ENCODE measurements around the gene BIRC3.

DNA sequence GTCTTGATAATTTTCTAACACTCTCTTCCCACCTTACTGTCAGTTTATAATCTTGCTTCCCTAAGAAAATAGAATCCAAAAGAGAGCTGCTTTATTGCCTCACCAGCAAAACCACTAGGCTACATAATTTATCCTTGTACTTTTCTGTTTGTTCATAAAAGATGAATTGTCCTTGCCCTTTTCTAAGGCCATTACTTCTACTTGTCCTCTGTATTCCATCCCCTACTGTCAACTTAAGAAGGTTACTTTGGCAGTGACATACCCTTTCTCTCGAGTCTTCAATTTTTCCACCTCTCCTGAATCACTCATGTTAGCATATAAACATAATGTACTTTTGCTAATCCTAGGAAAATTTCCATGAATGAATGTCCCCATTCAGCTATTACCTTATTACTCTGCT, 47.7 kb downstream of the BIRC3 start:
- TF ChIP-seq, protein P1, sequence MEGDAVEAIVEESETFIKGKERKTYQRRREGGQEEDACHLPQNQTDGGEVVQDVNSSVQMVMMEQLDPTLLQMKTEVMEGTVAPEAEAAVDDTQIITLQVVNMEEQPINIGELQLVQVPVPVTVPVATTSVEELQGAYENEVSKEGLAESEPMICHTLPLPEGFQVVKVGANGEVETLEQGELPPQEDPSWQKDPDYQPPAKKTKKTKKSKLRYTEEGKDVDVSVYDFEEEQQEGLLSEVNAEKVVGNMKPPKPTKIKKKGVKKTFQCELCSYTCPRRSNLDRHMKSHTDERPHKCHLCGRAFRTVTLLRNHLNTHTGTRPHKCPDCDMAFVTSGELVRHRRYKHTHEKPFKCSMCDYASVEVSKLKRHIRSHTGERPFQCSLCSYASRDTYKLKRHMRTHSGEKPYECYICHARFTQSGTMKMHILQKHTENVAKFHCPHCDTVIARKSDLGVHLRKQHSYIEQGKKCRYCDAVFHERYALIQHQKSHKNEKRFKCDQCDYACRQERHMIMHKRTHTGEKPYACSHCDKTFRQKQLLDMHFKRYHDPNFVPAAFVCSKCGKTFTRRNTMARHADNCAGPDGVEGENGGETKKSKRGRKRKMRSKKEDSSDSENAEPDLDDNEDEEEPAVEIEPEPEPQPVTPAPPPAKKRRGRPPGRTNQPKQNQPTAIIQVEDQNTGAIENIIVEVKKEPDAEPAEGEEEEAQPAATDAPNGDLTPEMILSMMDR (IDR thresholded peaks at IDR 0.05; ENCODE audit: poor library complexity) = no peak
- TF ChIP-seq EZH2phosphoT487 (IDR thresholded peaks at IDR 0.05; ENCODE audit: low read depth, severe bottlenecking, unreplicated experiment) = no peak
